ENCODE data around the gene EGR1.

DNA sequence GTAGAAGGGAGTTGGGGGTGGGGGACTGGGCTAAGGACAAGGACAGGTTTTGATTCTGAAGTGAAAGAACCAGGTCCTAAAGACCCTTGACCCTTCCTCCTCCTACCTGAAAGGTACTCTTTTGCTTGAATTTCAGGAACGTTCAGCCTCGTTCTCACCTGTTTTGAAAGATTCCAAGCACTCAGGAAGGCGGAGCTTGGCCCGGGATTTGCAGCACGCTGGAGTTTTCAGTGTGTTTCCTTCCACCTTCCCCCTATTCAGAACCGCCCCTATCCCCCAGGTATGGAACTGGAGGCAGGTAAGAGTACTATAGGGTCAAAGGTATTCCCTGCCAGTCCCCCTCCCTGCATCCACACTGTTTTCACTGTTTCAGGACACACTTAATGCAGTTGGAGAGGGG, 7.1 kb downstream of the EGR1 start:
- TF ChIP-seq, protein P1, sequence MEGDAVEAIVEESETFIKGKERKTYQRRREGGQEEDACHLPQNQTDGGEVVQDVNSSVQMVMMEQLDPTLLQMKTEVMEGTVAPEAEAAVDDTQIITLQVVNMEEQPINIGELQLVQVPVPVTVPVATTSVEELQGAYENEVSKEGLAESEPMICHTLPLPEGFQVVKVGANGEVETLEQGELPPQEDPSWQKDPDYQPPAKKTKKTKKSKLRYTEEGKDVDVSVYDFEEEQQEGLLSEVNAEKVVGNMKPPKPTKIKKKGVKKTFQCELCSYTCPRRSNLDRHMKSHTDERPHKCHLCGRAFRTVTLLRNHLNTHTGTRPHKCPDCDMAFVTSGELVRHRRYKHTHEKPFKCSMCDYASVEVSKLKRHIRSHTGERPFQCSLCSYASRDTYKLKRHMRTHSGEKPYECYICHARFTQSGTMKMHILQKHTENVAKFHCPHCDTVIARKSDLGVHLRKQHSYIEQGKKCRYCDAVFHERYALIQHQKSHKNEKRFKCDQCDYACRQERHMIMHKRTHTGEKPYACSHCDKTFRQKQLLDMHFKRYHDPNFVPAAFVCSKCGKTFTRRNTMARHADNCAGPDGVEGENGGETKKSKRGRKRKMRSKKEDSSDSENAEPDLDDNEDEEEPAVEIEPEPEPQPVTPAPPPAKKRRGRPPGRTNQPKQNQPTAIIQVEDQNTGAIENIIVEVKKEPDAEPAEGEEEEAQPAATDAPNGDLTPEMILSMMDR (IDR thresholded peaks at IDR 0.05; ENCODE audit: low read length): no peak
- TF ChIP-seq EZH2 (IDR thresholded peaks at IDR 0.05; ENCODE audit: borderline replicate concordance, low read length): no peak
